ENCODE results near the gene GNA15. TPM values are rescaled to one million over a fixed set of nuclear protein-coding genes. Genes with fewer than 3 reads are reported as not detected.

GNA15 gene
- total RNA-seq, 1 experiment from 2014 or later = 0.22 TPM

DNA sequence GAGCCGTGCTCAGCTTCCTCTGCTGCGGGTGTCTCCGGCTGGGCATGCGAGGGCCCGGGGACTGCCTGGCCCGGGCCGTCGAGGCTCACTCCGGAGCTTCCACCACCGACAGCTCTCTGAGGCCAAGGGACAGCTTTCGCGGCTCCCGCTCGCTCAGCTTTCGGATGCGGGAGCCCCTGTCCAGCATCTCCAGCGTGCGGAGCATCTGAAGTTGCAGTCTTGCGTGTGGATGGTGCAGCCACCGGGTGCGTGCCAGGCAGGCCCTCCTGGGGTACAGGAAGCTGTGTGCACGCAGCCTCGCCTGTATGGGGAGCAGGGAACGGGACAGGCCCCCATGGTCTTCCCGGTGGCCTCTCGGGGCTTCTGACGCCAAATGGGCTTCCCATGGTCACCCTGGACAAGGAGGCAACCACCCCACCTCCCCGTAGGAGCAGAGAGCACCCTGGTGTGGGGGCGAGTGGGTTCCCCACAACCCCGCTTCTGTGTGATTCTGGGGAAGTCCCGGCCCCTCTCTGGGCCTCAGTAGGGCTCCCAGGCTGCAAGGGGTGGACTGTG is 44.0 kb downstream of the GNA15 start:
- Mint-ChIP-seq H3K4me1 (no peaks in the 10 kb centered on the region), H3K36me3 (no peaks in the 10 kb centered on the region), H3K9me3 (no peaks in the 10 kb centered on the region), H3K27me3 (ENCODE audit: low read depth) (no peaks in the 10 kb centered on the region), H3K4me3 (no peak overlapping the region), H3K27ac (no peak overlapping the region)
- TF ChIP-seq, protein P1, sequence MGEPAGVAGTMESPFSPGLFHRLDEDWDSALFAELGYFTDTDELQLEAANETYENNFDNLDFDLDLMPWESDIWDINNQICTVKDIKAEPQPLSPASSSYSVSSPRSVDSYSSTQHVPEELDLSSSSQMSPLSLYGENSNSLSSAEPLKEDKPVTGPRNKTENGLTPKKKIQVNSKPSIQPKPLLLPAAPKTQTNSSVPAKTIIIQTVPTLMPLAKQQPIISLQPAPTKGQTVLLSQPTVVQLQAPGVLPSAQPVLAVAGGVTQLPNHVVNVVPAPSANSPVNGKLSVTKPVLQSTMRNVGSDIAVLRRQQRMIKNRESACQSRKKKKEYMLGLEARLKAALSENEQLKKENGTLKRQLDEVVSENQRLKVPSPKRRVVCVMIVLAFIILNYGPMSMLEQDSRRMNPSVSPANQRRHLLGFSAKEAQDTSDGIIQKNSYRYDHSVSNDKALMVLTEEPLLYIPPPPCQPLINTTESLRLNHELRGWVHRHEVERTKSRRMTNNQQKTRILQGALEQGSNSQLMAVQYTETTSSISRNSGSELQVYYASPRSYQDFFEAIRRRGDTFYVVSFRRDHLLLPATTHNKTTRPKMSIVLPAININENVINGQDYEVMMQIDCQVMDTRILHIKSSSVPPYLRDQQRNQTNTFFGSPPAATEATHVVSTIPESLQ (CRISPR knock-in tag; IDR thresholded peaks at IDR 0.05) = no peak
- TF ChIP-seq RORB (CRISPR knock-in tag; IDR thresholded peaks at IDR 0.05) = no peak
- TF ChIP-seq, protein P2, sequence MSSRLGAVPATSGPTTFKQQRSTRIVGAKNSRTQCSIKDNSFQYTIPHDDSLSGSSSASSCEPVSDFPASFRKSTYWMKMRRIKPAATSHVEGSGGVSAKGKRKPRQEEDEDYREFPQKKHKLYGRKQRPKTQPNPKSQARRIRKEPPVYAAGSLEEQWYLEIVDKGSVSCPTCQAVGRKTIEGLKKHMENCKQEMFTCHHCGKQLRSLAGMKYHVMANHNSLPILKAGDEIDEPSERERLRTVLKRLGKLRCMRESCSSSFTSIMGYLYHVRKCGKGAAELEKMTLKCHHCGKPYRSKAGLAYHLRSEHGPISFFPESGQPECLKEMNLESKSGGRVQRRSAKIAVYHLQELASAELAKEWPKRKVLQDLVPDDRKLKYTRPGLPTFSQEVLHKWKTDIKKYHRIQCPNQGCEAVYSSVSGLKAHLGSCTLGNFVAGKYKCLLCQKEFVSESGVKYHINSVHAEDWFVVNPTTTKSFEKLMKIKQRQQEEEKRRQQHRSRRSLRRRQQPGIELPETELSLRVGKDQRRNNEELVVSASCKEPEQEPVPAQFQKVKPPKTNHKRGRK (CRISPR knock-in tag; IDR thresholded peaks at IDR 0.05; ENCODE audit: borderline replicate concordance) = no peak
- no peak for TF ChIP-seq HMGXB4 (CRISPR knock-in tag; IDR thresholded peaks at IDR 0.05)
- TF ChIP-seq GRHL2 (CRISPR knock-in tag; IDR thresholded peaks at IDR 0.05; ENCODE audit: insufficient replicate concordance, severe bottlenecking) = no peak
- TF ChIP-seq OVOL2 (CRISPR knock-in tag; IDR thresholded peaks at IDR 0.05; ENCODE audit: borderline replicate concordance) = no peak
- TF ChIP-seq FOXJ3 (CRISPR knock-in tag; IDR thresholded peaks at IDR 0.05; ENCODE audit: borderline replicate concordance) = no peak
- TF ChIP-seq ATF1 (CRISPR knock-in tag; IDR thresholded peaks at IDR 0.05) = no peak
- TF ChIP-seq ZNF416 (CRISPR knock-in tag; IDR thresholded peaks at IDR 0.05) = no peak
- TF ChIP-seq, protein P3, sequence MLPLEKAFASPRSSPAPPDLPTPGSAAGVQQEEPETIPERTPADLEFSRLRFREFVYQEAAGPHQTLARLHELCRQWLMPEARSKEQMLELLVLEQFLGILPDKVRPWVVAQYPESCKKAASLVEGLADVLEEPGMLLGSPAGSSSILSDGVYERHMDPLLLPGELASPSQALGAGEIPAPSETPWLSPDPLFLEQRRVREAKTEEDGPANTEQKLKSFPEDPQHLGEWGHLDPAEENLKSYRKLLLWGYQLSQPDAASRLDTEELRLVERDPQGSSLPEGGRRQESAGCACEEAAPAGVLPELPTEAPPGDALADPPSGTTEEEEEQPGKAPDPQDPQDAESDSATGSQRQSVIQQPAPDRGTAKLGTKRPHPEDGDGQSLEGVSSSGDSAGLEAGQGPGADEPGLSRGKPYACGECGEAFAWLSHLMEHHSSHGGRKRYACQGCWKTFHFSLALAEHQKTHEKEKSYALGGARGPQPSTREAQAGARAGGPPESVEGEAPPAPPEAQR (CRISPR knock-in tag; IDR thresholded peaks at IDR 0.05) = no peak
- TF ChIP-seq ZNF232 (CRISPR knock-in tag; IDR thresholded peaks at IDR 0.05) = no peak
- TF ChIP-seq, protein P4, sequence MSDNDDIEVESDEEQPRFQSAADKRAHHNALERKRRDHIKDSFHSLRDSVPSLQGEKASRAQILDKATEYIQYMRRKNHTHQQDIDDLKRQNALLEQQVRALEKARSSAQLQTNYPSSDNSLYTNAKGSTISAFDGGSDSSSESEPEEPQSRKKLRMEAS (CRISPR knock-in tag; IDR thresholded peaks at IDR 0.05) = no peak
- TF ChIP-seq, protein P5, sequence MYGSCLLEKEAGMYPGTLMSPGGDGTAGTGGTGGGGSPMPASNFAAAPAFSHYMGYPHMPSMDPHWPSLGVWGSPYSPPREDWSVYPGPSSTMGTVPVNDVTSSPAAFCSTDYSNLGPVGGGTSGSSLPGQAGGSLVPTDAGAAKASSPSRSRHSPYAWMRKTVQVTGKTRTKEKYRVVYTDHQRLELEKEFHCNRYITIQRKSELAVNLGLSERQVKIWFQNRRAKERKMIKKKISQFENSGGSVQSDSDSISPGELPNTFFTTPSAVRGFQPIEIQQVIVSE (CRISPR knock-in tag; IDR thresholded peaks at IDR 0.05; ENCODE audit: borderline replicate concordance) = no peak
- TF ChIP-seq SMAD4 (CRISPR knock-in tag; IDR thresholded peaks at IDR 0.05) = no peak
- TF ChIP-seq, protein P6, sequence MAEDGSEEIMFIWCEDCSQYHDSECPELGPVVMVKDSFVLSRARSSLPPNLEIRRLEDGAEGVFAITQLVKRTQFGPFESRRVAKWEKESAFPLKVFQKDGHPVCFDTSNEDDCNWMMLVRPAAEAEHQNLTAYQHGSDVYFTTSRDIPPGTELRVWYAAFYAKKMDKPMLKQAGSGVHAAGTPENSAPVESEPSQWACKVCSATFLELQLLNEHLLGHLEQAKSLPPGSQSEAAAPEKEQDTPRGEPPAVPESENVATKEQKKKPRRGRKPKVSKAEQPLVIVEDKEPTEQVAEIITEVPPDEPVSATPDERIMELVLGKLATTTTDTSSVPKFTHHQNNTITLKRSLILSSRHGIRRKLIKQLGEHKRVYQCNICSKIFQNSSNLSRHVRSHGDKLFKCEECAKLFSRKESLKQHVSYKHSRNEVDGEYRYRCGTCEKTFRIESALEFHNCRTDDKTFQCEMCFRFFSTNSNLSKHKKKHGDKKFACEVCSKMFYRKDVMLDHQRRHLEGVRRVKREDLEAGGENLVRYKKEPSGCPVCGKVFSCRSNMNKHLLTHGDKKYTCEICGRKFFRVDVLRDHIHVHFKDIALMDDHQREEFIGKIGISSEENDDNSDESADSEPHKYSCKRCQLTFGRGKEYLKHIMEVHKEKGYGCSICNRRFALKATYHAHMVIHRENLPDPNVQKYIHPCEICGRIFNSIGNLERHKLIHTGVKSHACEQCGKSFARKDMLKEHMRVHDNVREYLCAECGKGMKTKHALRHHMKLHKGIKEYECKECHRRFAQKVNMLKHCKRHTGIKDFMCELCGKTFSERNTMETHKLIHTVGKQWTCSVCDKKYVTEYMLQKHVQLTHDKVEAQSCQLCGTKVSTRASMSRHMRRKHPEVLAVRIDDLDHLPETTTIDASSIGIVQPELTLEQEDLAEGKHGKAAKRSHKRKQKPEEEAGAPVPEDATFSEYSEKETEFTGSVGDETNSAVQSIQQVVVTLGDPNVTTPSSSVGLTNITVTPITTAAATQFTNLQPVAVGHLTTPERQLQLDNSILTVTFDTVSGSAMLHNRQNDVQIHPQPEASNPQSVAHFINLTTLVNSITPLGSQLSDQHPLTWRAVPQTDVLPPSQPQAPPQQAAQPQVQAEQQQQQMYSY (CRISPR knock-in tag; IDR thresholded peaks at IDR 0.05) = no peak
- CTCF ChIA-PET = no interaction called here
- POLR2A ChIA-PET = no interaction called here
- DNase-seq (ENCODE audit: low spot score) = no peak
- no peak for ATAC-seq

All from WTC11 (cell line).